Natural killer cell treated with Interleukin-12 subunit alpha and Interleukin-12 subunit beta and Interleukin-15 and Interleukin-18, amount 100 ng/mL, for 72 hours (primary cell): Measurements from ENCODE around the gene TMEM14A. TPM values are rescaled to one million over a fixed set of nuclear protein-coding genes. Genes with fewer than 3 reads are reported as not detected.
"Not testable (repeated sequence)": the region's sequence is repeated elsewhere in the genome, so short reads cannot be mapped to it uniquely, and the experiment has no call there.

Source experiments
- ATAC-seq, 2 donors: fragments of 150-1000 bp; cut with Tn5 transposase in 1 of 2; sonication (Bioruptor Pico), chemical (Tn5 transposase) in 1 of 2; 2 replicates each; pipeline ENCODE4 v1.10.0; 2021
- DNase-seq: peaks from one replicate; pipeline ENCODE4 v3.0.0; 2022; ENCODE audit warnings: low spot score
- H3K27ac Mint-ChIP-seq, 2 donors: 1 replicate in 1 of 2; 2 replicates in 1 of 2; pipeline ENCODE4 v1.8.0; 2022; ENCODE audit warnings: mixed read lengths in 2 of 2, mild to moderate bottlenecking in 1 of 2, moderate library complexity in 1 of 2
- H3K27me3 Mint-ChIP-seq, 2 donors: 1 replicate in 1 of 2; 2 replicates in 1 of 2; pipeline ENCODE4 v1.8.0; 2022; ENCODE audit warnings: mixed read lengths in 2 of 2
- H3K36me3 Mint-ChIP-seq: one replicate; pipeline ENCODE4 v1.8.0; 2022; ENCODE audit warnings: mixed read lengths
- H3K4me1 Mint-ChIP-seq, 2 donors: 1 replicate in 1 of 2; 2 replicates in 1 of 2; pipeline ENCODE4 v1.8.0; 2022; ENCODE audit warnings: low read depth in 2 of 2, mixed read lengths in 2 of 2, mild to moderate bottlenecking in 1 of 2
- H3K4me3 Mint-ChIP-seq: one replicate; pipeline ENCODE4 v1.8.0; 2022; ENCODE audit warnings: mixed read lengths
- H3K9me3 Mint-ChIP-seq: 2 replicates; pipeline ENCODE4 v1.8.0; 2022; ENCODE audit warnings: mixed read lengths
- total RNA-seq, 2 donors: library from RNA; stranded (reverse); gene quantifications; one replicate each; pipeline ENCODE4 v1.2.3, GENCODE V29; 2022

TMEM14A gene
- total RNA-seq, 2 donors from 2014 or later: 9.4 to 12.0 TPM

DNA sequence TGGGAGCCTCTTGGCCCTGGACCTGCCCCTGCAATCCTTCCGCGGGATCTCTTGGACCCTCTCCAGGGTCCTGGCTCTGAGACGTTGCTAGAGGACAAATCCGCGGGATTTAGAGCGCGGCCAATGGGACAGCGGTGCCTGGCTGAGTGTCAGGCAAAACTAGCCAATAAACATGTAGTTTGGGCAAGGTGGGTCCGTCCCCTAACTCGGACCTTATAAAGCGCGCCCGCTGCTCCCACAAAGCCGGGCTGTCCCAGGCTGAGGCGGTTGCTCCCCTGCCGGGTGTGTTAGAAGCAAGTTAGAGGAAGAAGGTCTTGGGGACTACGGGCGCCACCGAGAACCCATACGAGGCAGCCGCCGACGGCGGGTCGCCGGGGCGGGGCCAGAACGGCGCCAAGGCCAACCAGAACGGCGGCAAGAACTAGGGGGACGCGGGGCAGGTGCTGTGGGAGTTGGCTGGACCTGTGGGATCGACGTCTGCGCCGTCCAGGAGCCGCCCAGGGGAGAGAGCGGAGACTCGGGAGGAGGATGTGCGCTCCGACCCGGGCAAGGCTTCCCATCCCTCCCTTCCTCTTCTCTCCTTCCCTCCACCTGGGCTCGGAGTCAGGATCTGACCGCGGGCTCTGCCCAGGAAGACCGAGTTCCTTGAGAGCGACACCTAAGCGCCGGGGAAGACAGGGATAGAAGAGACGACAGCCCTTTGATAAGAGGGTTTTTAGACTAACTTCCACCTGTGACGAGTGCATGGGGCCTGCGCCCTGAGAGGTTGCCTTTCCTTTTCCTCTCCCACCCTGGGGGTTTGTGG lies 6.5 kb upstream of the TMEM14A start:
- Mint-ChIP-seq H3K4me3 (no peak overlapping the region), H3K27me3 (no peaks in the 10 kb centered on the region), H3K36me3 (no peaks in the 10 kb centered on the region), H3K9me3 (no peaks in the 10 kb centered on the region), H3K4me1 (peaks cover 0 to 7% of the 10 kb centered on the region in 2 donors), H3K27ac (no peak overlapping the region)
- ATAC-seq (peak; percentile 97), DNase-seq (peak; percentile 80)

DNA sequence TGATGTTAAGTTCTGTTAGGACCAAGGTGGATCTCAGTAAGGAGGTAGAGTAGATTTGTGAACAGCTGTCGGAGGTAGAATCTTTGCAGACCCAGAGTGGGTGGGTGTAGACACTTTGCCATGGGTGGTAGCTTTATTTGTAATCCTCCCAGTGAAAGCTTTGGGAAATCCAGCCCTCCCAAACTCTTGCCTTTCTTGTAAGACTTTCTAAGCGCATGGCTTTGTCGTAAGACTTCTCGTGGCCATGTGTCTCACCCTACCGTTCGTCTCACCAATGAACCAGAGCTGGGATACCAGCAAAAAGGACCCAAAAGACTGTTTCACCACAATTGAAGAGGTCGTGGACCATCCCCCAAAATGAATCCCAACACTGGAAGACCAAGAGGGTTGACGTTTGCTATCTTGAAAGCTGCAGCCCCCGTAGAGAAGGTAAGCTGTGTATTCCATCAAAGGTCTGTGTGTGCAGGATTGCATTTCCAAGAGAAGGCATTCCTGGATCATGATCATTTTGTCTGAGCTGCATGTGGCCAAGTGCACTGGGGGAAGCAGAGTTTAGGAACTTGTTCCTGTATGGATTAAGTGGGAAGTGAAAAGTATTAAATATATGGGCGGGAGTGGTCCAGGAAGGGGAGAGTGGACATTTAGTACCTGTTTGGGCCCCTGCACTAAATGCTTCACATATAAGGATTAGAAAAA lies 5.8 kb upstream of the TMEM14A start:
- no peaks in the 10 kb centered on the region for H3K27me3 Mint-ChIP-seq
- no peak overlapping the region for H3K4me3 Mint-ChIP-seq
- no peak overlapping the region for H3K27ac Mint-ChIP-seq
- DNase-seq (no peak), ATAC-seq (no peak)
- no peaks in the 10 kb centered on the region for H3K36me3 Mint-ChIP-seq
- no peaks in the 10 kb centered on the region for H3K9me3 Mint-ChIP-seq
- peaks cover 4 to 12% of the 10 kb centered on the region in 2 donors for H3K4me1 Mint-ChIP-seq

DNA sequence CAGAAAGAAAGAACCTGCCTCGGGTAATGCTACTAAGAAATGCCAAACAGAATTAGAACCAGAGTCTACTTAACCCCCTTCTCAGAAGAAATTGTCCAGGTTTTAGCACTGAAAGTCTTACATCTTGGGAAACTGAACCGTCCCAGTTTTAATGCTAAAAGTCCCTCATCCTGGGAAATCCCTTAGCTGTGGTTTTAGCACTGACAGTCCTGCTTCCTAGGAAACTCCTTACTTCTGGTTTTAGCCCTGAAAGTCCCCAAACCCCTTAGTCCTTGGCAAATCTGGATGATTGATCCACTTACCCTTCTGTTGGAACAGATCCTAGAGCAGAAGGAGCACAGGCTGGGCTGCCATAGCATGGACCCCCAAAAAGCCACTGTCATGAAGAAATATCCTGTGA lies 4.8 kb upstream of the TMEM14A start:
- no peak overlapping the region for H3K27ac Mint-ChIP-seq
- H3K9me3 Mint-ChIP-seq: no peaks in the 10 kb centered on the region
- no peak overlapping the region for H3K4me3 Mint-ChIP-seq
- H3K4me1 Mint-ChIP-seq: peaks cover 9 to 12% of the 10 kb centered on the region in 2 donors
- DNase-seq (no peak), ATAC-seq (no peak)
- H3K36me3 Mint-ChIP-seq: no peaks in the 10 kb centered on the region
- no peaks in the 10 kb centered on the region for H3K27me3 Mint-ChIP-seq

DNA sequence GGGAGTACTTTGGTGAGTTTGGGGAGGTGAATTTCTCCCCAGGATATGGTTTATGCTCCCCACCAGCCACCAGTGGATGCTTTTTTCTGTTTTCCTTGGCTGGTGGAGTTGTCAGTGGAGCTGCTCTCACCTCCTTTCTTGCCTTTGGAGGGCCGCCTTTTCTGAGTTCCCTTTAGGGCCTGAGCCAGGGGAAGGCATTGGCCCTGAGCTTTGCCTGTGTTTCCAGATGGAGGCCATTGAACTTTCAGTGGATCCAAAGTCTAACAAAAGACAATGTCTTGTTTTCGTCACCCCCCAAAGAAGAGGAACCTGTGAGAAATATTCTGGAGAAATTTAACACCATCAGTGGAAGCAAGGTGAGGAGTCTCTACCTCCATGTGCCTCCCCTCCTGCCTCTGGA lies 4.4 kb upstream of the TMEM14A start:
- no peak for DNase-seq
- Mint-ChIP-seq H3K36me3 (no peaks in the 10 kb centered on the region), H3K27ac (no peak overlapping the region), H3K4me1 (peaks cover 11 to 16% of the 10 kb centered on the region in 2 donors), H3K27me3 (no peaks in the 10 kb centered on the region), H3K4me3 (no peak overlapping the region), H3K9me3 (no peaks in the 10 kb centered on the region)
- ATAC-seq: no peak

DNA sequence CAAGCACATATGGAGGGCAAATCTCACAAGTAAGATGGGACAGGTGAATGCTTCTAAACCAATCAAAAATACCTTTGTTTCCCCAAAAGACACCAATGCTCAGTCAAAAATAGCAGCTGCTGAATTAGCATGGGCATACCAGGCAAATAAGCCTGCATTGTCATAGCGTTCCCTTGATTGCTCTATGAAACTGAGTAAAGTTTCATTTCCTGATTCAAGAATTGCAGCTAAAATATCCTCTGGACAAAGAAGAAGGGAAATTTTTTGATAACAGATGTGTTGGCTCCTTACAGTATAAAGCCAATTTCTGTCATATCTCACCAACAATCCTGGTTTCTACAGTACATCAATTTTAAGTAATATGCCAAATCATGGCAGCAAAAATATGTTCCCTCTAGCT lies 3.3 kb upstream of the TMEM14A start:
- DNase-seq: no peak
- H3K4me1 Mint-ChIP-seq: peaks cover 17 to 25% of the 10 kb centered on the region in 2 donors
- no peak overlapping the region for H3K4me3 Mint-ChIP-seq
- H3K27ac Mint-ChIP-seq: no peak overlapping the region
- no peak for ATAC-seq
- H3K36me3 Mint-ChIP-seq: no peaks in the 10 kb centered on the region
- H3K9me3 Mint-ChIP-seq: no peaks in the 10 kb centered on the region
- H3K27me3 Mint-ChIP-seq: no peaks in the 10 kb centered on the region

DNA sequence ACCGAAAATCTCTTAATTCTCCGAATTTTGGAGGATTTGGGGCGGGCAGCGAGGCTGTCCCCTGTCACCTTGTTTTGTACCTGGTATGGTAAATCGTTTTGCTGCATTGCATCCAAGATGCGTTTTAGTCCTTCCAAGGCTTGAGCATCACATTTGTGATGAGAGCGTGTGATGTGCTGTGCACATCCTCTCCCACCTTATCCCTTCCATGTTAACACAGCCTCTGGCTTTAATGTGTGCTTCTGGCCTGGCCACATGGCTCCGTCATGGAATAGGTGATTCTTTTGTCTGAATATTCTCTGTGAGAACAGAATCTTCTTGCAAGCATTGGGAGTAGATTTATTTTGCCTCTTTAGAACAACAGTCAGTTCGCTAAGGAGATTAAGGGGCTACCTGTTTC lies 763 bp downstream of the TMEM14A start:
- Mint-ChIP-seq H3K27me3 (no peaks in the 10 kb centered on the region), H3K9me3 (no peaks in the 10 kb centered on the region), H3K36me3 (no peaks in the 10 kb centered on the region), H3K27ac (peak overlapping the region; percentile 34 to 71), H3K4me3 (peak overlapping the region; percentile 93), H3K4me1 (peaks cover 22 to 32% of the 10 kb centered on the region in 2 donors)
- DNase-seq (no peak), ATAC-seq (no peak)

- no peak for ATAC-seq
- H3K4me1 Mint-ChIP-seq: peaks cover 22 to 25% of the 10 kb centered on the region in 2 donors
These were observed 1.6 kb downstream of the TMEM14A start for GRCh38 chr6:52672412-52673025.

GRCh38 chr6:52674666-52675065 lies 3.8 kb downstream of the TMEM14A start:
- Mint-ChIP-seq H3K27me3 (no peaks in the 10 kb centered on the region), H3K36me3 (peaks cover 5% of the 10 kb centered on the region), H3K27ac (no peak overlapping the region), H3K9me3 (no peaks in the 10 kb centered on the region), H3K4me1 (peaks cover 22 to 24% of the 10 kb centered on the region in 2 donors), H3K4me3 (no peak overlapping the region)
- no peak for ATAC-seq
- DNase-seq: no peak

More at GRCh38 chr6:52672412-52673025, 1.6 kb downstream of the TMEM14A start:
- Mint-ChIP-seq H3K36me3 (no peaks in the 10 kb centered on the region), H3K4me3 (peak overlapping the region; percentile 93), H3K27me3 (no peaks in the 10 kb centered on the region), H3K27ac (no peak overlapping the region), H3K9me3 (no peaks in the 10 kb centered on the region)
- DNase-seq: no peak

GRCh38 chr6:52675372-52675771 lies 4.5 kb downstream of the TMEM14A start:
- Mint-ChIP-seq H3K36me3 (peaks cover 5% of the 10 kb centered on the region), H3K4me3 (no peak overlapping the region), H3K27ac (peak overlapping the region in 1 of 2 donors; percentile 1), H3K9me3 (no peaks in the 10 kb centered on the region), H3K4me1 (peaks cover 20% of the 10 kb centered on the region in 2 donors), H3K27me3 (no peaks in the 10 kb centered on the region)
- ATAC-seq: no peak
- DNase-seq: no peak

GRCh38 chr6:52676631-52677030 lies 5.7 kb downstream of the TMEM14A start:
- H3K27me3 Mint-ChIP-seq, H3K4me3 Mint-ChIP-seq, H3K27ac Mint-ChIP-seq, DNase-seq, ATAC-seq, H3K36me3 Mint-ChIP-seq, H3K9me3 Mint-ChIP-seq: not testable (repeated sequence)
- peaks cover 12 to 15% of the 10 kb centered on the region in 2 donors for H3K4me1 Mint-ChIP-seq

DNA sequence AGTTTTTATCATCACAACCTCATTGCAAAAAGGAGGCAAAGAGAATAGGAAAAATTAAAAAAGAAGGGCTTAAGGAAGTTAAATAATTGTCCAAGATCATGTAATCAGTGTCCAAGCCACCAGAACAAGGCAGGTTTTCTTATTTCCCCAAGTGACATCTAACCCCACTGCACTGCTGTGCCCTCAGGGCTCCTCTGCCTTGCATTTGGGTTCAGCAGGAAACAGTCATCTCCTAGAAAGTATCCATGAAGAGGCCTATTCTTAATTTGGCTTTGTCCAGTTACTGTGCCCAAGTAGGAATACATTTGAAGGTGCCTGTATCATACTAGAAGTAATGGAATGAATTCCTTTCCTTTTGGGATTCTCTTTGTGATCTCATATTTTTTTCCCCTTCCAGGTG lies 10.5 kb downstream of the TMEM14A start:
- DNase-seq: no peak
- Mint-ChIP-seq H3K9me3 (no peaks in the 10 kb centered on the region), H3K4me1 (peaks cover 6% of the 10 kb centered on the region in 2 donors), H3K27me3 (no peaks in the 10 kb centered on the region), H3K4me3 (no peak overlapping the region), H3K36me3 (peaks cover 5% of the 10 kb centered on the region), H3K27ac (no peak overlapping the region)
- no peak for ATAC-seq

DNA sequence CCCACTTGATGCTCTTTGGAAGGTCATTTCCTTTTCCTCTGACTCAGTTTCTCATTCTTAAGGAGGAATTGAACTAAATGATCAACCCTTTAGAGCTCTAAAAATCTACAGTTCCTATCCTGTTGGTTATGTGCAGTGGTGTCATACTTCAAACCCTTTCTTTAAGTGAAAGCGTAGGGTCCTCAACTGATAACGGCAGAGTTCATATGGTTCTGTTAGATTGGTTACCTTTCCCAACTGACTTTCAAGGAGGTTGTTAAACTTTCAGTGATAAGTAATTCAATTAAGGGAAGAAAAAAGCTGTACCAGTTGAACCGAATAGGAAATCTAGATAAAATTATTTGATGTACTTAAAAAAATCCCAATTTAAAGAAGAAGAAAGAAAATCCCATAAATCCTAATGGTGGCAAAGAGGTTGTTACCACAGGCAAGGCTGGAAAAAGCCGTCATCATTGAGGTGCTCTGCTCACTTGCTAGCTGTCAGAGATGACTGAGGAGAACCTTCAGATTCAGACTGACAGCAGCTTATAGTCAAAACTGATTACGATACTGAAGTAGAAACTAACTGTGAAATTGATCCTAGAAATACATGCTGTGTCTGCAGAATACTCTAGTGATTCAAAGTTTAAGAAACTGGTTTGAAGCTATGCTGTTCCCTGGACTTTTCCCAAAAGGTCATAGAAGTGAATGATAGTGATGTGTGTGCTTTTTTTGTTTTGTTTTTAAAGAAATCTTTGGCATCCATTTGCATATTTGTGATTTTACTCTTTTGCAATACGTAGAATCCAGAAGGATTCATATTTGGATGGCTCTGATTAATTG lies 16.2 kb downstream of the TMEM14A start:
- Mint-ChIP-seq H3K4me3 (no peak overlapping the region), H3K27ac (no peak overlapping the region), H3K27me3 (no peaks in the 10 kb centered on the region), H3K9me3 (no peaks in the 10 kb centered on the region), H3K4me1 (peaks cover 4 to 6% of the 10 kb centered on the region in 2 donors), H3K36me3 (no peaks in the 10 kb centered on the region)
- no peak for ATAC-seq
- DNase-seq: no peak

- ATAC-seq: no peak
- Mint-ChIP-seq H3K4me1 (peaks cover 3% of the 10 kb centered on the region in 2 donors), H3K27me3 (no peaks in the 10 kb centered on the region), H3K9me3 (no peaks in the 10 kb centered on the region), H3K36me3 (no peaks in the 10 kb centered on the region), H3K4me3 (no peak overlapping the region), H3K27ac (no peak overlapping the region)
- DNase-seq: no peak
These were observed 18.9 kb downstream of the TMEM14A start for GRCh38 chr6:52689857-52690256.
